NCI-H2107 (cell line): Measurements from ENCODE around the gene KCNK13.
"Not testable (repeated sequence)": the region's sequence is repeated elsewhere in the genome, so short reads cannot be mapped to it uniquely, and the experiment has no call there.

ENCODE experiments used
- DNase-seq: peaks from one replicate; lab custom pipeline; 2025; lab: John Stamatoyannopoulos, UW

Gene KCNK13

DNA sequence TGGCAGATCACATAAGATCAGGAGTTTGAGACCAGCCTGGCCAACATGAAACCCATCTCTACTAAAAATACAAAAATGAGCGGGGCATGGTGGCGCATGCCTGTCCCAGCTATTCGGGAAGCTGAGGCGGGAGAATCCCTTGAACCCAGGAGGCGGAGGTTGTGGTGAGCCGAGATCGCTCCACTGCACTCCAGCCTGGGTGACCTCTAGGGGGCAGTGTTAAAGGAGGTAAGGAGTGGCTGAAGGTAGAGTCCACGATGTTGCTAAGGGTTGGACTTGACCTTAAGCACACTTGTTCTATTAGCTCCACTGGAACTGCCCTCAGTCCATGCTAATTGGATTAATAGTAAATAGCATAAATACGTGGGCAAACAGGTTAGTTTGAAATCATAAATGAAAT lies 132.1 kb downstream of the KCNK13 start:
- DNase-seq = no peak

DNA sequence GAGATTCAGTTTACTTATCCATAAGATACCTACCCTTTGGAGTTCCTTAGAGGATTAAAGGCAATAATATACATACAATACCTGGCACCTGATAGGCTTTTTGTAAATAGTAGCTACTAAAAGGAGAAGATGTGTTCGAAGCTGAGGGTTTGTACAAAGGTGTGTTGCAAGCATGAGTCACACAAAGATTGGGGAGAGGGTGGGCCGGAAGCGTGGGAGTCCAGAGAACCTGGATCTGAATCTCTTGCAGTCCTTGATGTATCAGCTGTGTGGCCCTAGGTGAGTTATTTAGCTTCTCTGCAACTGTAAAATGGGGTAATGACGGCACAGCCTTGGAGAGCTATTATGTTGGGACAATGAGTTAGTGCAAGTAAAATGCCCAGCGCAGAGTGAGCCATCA lies 132.9 kb downstream of the KCNK13 start:
- no peak for DNase-seq

DNA sequence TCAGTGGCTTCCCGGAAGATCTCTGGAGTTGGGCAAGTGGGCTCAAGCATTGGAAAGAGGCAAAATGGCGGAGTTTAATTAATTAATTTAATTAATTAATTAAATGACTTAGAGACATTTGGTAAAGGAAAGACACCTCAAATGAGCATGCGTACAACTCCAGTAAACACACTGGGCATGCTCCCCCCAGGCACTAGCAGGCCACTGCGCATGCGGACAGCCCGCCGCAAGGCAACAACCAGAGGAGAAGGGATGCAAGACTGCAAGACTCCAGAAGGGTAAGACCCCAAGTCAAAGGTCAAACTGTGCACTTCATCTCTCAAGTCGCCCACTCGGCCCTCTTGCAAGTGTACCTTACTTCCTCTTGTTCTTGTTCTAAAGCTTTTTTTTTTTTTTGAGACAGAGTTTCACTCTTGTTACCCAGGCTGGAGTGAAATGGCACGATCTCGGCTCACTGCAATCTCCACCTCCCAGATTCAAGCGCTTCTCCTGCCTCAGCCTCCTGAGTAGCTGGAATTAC lies 136.8 kb downstream of the KCNK13 start:
- no peak for DNase-seq

DNA sequence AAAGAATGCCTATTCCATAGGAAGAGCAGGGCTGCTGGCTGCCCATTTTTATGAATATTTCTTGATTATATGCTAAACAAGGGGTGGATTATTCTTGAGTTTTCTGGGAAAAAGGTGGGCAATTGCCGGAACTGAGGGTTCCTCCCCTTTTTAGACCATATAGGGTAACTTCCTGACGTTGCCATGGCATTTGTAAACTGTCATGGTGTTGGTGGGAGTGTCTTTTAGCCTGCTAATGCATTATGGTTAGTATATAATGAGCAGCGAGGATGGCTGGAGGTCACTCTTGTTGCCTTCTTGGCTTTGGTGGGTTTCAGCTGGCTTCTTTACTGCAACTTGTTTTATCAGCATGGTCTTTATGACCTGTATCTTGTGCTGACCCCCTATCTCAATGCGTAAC lies 138.8 kb downstream of the KCNK13 start:
- DNase-seq = not testable (repeated sequence)

- DNase-seq = no peak
Observed at GRCh38 chr14:90201344-90201743, 139.6 kb downstream of the KCNK13 start.

GRCh38 chr14:90204516-90204915 lies 142.7 kb downstream of the KCNK13 start:
- DNase-seq = no peak

DNA sequence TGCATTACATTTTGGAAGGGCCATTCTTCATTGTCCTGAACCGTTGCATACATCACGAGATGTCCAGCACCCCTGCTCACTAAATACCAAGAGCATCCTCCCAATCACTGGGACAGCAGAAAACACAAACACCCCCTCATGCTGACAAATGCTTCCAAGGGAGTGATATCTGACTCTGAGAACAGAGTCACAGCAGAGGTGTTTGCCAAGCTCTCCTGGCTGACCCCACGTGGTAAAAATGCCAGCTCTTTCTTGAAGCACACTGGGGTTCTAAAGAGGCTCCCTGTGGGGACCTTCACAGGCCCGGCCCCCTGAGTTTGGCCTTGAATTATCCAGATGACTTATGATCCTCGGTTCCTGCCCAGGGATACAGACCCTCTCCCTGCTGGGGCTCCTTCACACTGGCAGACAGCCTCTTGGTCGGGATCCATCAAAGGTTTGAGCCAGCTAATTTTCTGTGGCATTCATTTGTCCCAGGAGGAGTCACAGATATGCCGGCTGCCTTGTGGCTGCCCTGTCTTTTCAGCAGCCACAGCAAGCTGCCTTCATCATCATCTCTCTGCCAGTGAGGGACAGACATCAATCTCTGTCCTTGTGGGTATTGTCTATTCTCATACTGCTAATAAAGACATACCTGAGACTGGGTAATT lies 151.4 kb downstream of the KCNK13 start:
- no peak for DNase-seq

GRCh38 chr14:90228478-90228877 lies 166.7 kb downstream of the KCNK13 start:
- DNase-seq = no peak

GRCh38 chr14:90229942-90230341 lies 168.1 kb downstream of the KCNK13 start:
- DNase-seq = not testable (repeated sequence)
